NB4 (cell line): ENCODE results near the gene SCGN.

Source experiments
- MYC ChIP-seq: IDR thresholded peaks from 2 replicates; pipeline ENCODE4 v1.6.1; 2011; ENCODE audit warnings: low read depth, low read length
- POLR2A ChIP-seq: IDR thresholded peaks from 2 replicates; pipeline ENCODE4 v1.6.1; 2011; ENCODE audit warnings: mild to moderate bottlenecking; ENCODE audit not compliant: insufficient read length; ENCODE audit errors: extremely low read depth
- TF ChIP-seq, protein P1 (sequence below): IDR thresholded peaks from one replicate; pipeline ENCODE4 v1.5.1; 2012; ENCODE audit warnings: low read depth, low read length
- TF ChIP-seq, protein P2 (sequence below): IDR thresholded peaks from 2 replicates; pipeline ENCODE4 v1.6.1; 2011; ENCODE audit warnings: low read depth, low read length

DNA sequence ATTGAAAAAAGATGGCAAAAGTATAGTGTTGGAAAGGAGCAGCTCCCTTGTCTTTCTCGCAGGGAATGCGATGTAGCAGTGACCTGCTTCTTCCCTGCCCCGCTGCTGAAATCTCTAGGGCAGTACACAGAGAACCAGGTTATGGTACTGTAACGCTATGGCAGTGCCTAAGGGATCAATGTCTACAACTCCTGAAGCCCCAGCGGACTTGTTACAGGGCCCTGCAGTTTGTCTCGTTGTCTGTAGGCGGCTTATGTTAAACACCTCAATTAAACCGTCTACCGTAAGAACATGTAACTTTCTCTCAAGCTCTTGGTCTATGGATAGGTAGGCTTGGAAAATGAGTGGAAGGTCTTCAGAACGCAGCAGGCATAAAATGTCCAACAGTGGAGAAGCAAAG, 57.7 kb downstream of the SCGN start:
- TF ChIP-seq, protein P1, sequence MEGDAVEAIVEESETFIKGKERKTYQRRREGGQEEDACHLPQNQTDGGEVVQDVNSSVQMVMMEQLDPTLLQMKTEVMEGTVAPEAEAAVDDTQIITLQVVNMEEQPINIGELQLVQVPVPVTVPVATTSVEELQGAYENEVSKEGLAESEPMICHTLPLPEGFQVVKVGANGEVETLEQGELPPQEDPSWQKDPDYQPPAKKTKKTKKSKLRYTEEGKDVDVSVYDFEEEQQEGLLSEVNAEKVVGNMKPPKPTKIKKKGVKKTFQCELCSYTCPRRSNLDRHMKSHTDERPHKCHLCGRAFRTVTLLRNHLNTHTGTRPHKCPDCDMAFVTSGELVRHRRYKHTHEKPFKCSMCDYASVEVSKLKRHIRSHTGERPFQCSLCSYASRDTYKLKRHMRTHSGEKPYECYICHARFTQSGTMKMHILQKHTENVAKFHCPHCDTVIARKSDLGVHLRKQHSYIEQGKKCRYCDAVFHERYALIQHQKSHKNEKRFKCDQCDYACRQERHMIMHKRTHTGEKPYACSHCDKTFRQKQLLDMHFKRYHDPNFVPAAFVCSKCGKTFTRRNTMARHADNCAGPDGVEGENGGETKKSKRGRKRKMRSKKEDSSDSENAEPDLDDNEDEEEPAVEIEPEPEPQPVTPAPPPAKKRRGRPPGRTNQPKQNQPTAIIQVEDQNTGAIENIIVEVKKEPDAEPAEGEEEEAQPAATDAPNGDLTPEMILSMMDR, result no peak
- TF ChIP-seq POLR2A (no peak), MYC (no peak)
- TF ChIP-seq, protein P2, sequence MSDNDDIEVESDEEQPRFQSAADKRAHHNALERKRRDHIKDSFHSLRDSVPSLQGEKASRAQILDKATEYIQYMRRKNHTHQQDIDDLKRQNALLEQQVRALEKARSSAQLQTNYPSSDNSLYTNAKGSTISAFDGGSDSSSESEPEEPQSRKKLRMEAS, result no peak
